Ramos (cell line): Measurements from ENCODE around the gene SNF8.

Source experiments
- in situ Hi-C: fragments of 300-500 bp; cut with MboI; formaldehyde crosslinking; loops from one replicate; pipeline ENCODE4 v1.14.3; 2022; ENCODE audit warnings: low sequenced_read_pairs; ENCODE audit not compliant: unreplicated experiment

The SNF8 gene

GRCh38 chr17:48893646-48894508, 50.8 kb downstream of the SNF8 start:
- in situ Hi-C loops, result no loop called here

DNA sequence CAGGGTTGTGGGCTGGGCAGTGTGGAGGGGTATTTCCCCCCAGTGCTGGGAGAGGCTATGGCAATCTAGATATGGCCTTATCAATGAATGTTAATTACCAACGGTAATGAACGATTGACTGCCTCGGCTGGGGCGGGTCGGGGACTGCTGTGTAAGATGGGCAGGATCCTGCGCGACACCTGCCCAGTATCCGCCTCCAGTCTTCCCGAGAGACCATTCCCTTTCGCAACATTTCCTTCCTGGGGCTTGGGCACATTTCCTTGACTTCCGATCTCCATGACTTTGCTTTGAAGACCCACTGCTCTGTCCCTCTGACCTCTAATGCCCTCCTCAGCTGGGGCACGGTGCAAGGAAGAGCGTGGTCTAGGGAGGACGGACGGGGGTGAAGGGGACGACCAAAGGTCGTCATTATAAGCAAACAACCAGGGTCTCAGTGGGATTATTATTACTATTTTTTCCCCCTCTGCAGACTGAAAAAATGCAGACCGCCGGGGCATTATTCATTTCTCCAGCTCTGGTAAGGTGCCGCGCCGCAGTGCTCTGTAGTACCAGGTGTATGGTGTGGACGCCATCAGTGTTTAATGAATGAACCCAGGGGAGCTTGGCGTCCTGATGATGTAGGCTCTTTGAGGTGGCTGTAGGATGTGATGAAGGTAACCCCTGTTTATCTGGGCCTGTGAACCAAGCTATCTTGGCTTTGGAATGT, 51.5 kb downstream of the SNF8 start:
- in situ Hi-C loops, result no loop called here

DNA sequence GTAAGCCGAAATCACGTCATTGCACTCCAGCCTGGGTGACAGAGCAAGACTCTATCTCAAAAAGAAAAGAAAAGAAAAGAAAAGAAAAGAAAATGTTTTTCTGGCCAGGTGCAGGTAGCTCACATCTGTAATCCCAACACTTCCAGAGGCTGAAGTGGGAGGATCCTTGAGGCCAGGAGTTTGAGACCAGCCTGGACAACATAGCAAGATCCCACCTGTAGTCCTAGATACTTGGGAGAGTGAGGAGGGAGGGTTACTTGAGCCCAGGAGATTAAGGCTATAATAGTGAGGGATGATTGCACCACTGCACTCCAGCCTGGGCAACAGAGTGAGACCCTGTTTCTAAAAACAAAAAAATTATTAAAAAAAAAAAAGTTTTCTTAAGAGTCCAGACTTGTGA, 54.6 kb downstream of the SNF8 start:
- in situ Hi-C loops, result no loop called here

DNA sequence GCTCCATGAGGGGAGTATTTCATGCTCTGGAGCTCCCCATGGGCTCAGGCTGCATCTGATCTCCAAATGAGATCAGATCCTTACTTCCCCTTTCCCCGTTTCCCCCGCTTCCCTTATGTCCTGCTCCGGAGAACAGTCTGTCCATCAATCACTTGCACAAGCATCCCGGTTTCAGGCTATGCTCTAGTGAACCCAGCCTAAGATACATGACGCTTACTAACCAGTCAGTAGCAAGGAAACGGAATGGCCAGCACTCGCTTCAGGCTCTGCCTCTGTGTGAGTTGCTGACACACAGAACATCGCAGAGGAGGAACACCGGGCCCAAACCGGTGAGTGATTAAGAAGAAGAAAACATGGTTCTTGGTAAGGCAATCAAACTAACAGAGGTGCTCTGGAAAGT, 61.5 kb downstream of the SNF8 start:
- in situ Hi-C loops, result no loop called here

- in situ Hi-C loops, result no loop called here
Observed at GRCh38 chr17:48882272-48882671, 62.4 kb downstream of the SNF8 start.
